IMR-90 (cell line): Measurements from ENCODE around the gene TRDN. TPM values are rescaled to one million over a fixed set of nuclear protein-coding genes. Genes with fewer than 3 reads are reported as not detected.

Experiments used
- ATAC-seq: fragments of 200-7000 bp; cut with Tn5 transposase; 2 replicates; pipeline ENCODE4 v1.9.1; 2020; ENCODE audit warnings: low read depth, mild to moderate bottlenecking, moderate library complexity
- BruUV-seq: library from RNA; stranded (reverse); fragments of 400-500 nt; replicated peaks from 2 replicates; lab custom pipeline; 2021; lab: Mats Ljungman, UMichigan
- CTCF ChIA-PET: fragments of 300-600 bp; formaldehyde crosslinking; extraction: SDS; loops from one replicate; lab custom pipeline; 2021; ENCODE audit warnings: antibody characterized with exemption; lab: Yijun Ruan, JAX
- POLR2A ChIA-PET: fragments of 300-600 bp; sonication (Branson Sonifier 250); formaldehyde crosslinking; loops from one replicate; lab custom pipeline; 2022; ENCODE audit warnings: antibody characterized with exemption; ENCODE audit not compliant: unreplicated experiment; lab: Charles Lee
- DNase-seq: peaks from one replicate; pipeline ENCODE4 v3.0.0; 2013
- H2AFZ ChIP-seq: replicated peaks from 2 replicates; pipeline ENCODE3; 2013; ENCODE audit warnings: low read length, mild to moderate bottlenecking; ENCODE audit not compliant: poor library complexity
- H2AK5ac ChIP-seq: 2 replicates; pipeline ENCODE4 v1.6.1; 2013; ENCODE audit warnings: low read depth, low read length, inconsistent platforms
- H2AK9ac ChIP-seq: replicated peaks from 2 replicates; pipeline ENCODE3; 2013; ENCODE audit warnings: mild to moderate bottlenecking, low read depth, low read length, moderate library complexity; ENCODE audit not compliant: poor library complexity
- H2BK120ac ChIP-seq: 2 replicates; pipeline ENCODE4 v1.6.1; 2013; ENCODE audit warnings: low read depth, low read length, inconsistent platforms
- H2BK15ac ChIP-seq: 3 replicates; pipeline ENCODE4 v1.6.1; 2013; ENCODE audit warnings: low read depth, low read length, inconsistent platforms
- H2BK20ac ChIP-seq: 2 replicates; pipeline ENCODE4 v1.6.1; 2013; ENCODE audit warnings: low read depth, mild to moderate bottlenecking, inconsistent platforms, low read length, moderate library complexity
- H2BK5ac ChIP-seq: 2 replicates; pipeline ENCODE4 v1.6.1; 2013; ENCODE audit warnings: mild to moderate bottlenecking, low read depth, low read length, inconsistent platforms; ENCODE audit not compliant: poor library complexity, severe bottlenecking
- H3K14ac ChIP-seq: replicated peaks from 2 replicates; pipeline ENCODE4 v1.6.1; 2013; ENCODE audit warnings: low read depth, low read length, inconsistent platforms
- H3K18ac ChIP-seq: 2 replicates; pipeline ENCODE4 v1.6.1; 2013; ENCODE audit warnings: low read depth, low read length, control low read depth
- H3K23ac ChIP-seq: 2 replicates; pipeline ENCODE4 v1.6.1; 2013; ENCODE audit warnings: low read depth, low read length, inconsistent platforms
- H3K27ac ChIP-seq: 2 replicates; pipeline ENCODE4 v1.5.1; 2013; ENCODE audit warnings: mild to moderate bottlenecking, control low read depth, low read length; ENCODE audit not compliant: insufficient read depth
- H3K27me3 ChIP-seq: 2 replicates; pipeline ENCODE4 v1.6.1; 2013; ENCODE audit warnings: low read length; ENCODE audit not compliant: control insufficient read depth, insufficient read depth
- H3K36me3 ChIP-seq: 2 replicates; pipeline ENCODE4 v1.6.1; 2013; ENCODE audit warnings: low read length, mixed read lengths; ENCODE audit not compliant: control insufficient read depth, insufficient read depth
- H3K4ac ChIP-seq: 2 replicates; pipeline ENCODE4 v1.6.1; 2013; ENCODE audit warnings: low read depth, low read length, inconsistent platforms
- H3K4me1 ChIP-seq: 2 replicates; pipeline ENCODE4 v1.6.1; 2013; ENCODE audit warnings: low read length, mixed read lengths; ENCODE audit not compliant: control insufficient read depth, insufficient read depth
- H3K4me2 ChIP-seq: 2 replicates; pipeline ENCODE4 v1.6.1; 2013; ENCODE audit warnings: low read depth, mild to moderate bottlenecking, control low read depth, low read length, moderate library complexity
- H3K4me3 ChIP-seq: 2 replicates; pipeline ENCODE4 v1.5.1; 2013; ENCODE audit warnings: low read depth, mild to moderate bottlenecking, control low read depth, low read length, moderate library complexity; ENCODE audit not compliant: insufficient read depth
- H3K56ac ChIP-seq: 2 replicates; pipeline ENCODE4 v1.6.1; 2013; ENCODE audit warnings: low read length, inconsistent platforms; ENCODE audit not compliant: insufficient read depth; ENCODE audit errors: extremely low read depth
- H3K79me1 ChIP-seq, 2 experiments: 2 replicates each; pipeline ENCODE4 v1.6.1; 2013; ENCODE audit warnings: low read length in 2 of 2, inconsistent platforms in 1 of 2, low read depth in 1 of 2
- H3K9ac ChIP-seq: 2 replicates; pipeline ENCODE4 v1.6.1; 2013; ENCODE audit warnings: low read depth, low read length, control low read depth
- H3K9me1 ChIP-seq: 2 replicates; pipeline ENCODE4 v1.6.1; 2013; ENCODE audit warnings: low read length, inconsistent platforms; ENCODE audit not compliant: insufficient read depth
- H3K9me3 ChIP-seq: 2 replicates; pipeline ENCODE4 v1.6.1; 2013; ENCODE audit warnings: low read length; ENCODE audit not compliant: control insufficient read depth, insufficient read depth
- H4K20me1 ChIP-seq: 2 replicates; pipeline ENCODE4 v1.6.1; 2013; ENCODE audit warnings: low read length, inconsistent platforms; ENCODE audit not compliant: insufficient read depth
- H4K5ac ChIP-seq: 2 replicates; pipeline ENCODE4 v1.6.1; 2013; ENCODE audit warnings: mild to moderate bottlenecking, low read depth, low read length, control low read depth
- H4K8ac ChIP-seq, 2 experiments: 2 replicates each; pipeline ENCODE4 v1.6.1; 2013; ENCODE audit warnings: low read depth in 2 of 2, low read length in 2 of 2, control low read depth in 1 of 2, inconsistent platforms in 1 of 2
- H4K91ac ChIP-seq: 2 replicates; pipeline ENCODE4 v1.6.1; 2013; ENCODE audit warnings: low read depth, low read length, inconsistent platforms; ENCODE audit not compliant: insufficient read depth
- CTCF ChIP-seq: conservative IDR thresholded peaks from 2 replicates; pipeline ENCODE4 v1.5.1; 2012; ENCODE audit warnings: mild to moderate bottlenecking, low read depth, low read length, improper control_type of control experiment
- MAZ ChIP-seq: IDR thresholded peaks from 2 replicates; pipeline ENCODE4 v1.6.1; 2012; ENCODE audit warnings: low read depth, mild to moderate bottlenecking, low read length, improper control_type of control experiment, moderate library complexity, borderline replicate concordance
- RFX5 ChIP-seq: IDR thresholded peaks from 2 replicates; pipeline ENCODE4 v1.8.0; 2012; ENCODE audit warnings: low read depth, mild to moderate bottlenecking, low read length, moderate library complexity
- USF2 ChIP-seq: fragments of 150-350 bp; IDR thresholded peaks from 2 replicates; pipeline ENCODE4 v1.6.1; 2017; ENCODE audit warnings: mild to moderate bottlenecking, antibody characterized with exemption, low read length, low read depth
- WGBS, 2 experiments: methylation state at CpG; one replicate each; pipeline versions ENCODE4 v1.1.5 to v1.1.7; 2013; ENCODE audit warnings: missing lambda C conversion rate in 2 of 2; ENCODE audit not compliant: insufficient read length in 1 of 2; ENCODE audit errors: extremely low coverage in 2 of 2; 5-methylcytosine and 5-hydroxymethylcytosine counted together
- dilution Hi-C: fragments of 300-500 bp; cut with HindIII; formaldehyde crosslinking; loops from one replicate; pipeline ENCODE4 v1.14.3; 2018; ENCODE audit warnings: low sequenced_read_pairs; ENCODE audit not compliant: unreplicated experiment
- in situ Hi-C: fragments of 300-500 bp; cut with MboI; formaldehyde crosslinking; loops from 3 replicates; pipeline ENCODE4 v1.14.3; 2019; ENCODE audit warnings: low sequenced_read_pairs, inconsistent platforms, mixed read lengths
- intact Hi-C: fragments of 100-400 bp; cut with micrococcal nuclease; formaldehyde crosslinking; loops from 2 replicates; pipeline ENCODE4 v1.10.0; 2022
- polyA plus RNA-seq, 3 experiments: library from polyadenylated mRNA; depleted of rRNA; stranded (reverse); fragments of >200 nt; gene quantifications; 2 replicates each; pipeline ENCODE4 v1.2.3, GENCODE V29; 2012; ENCODE audit warnings: low replicate concordance in 1 of 3
- total RNA-seq: library from RNA; depleted of rRNA; stranded (reverse); fragments of >200 nt; gene quantifications from 2 replicates; pipeline ENCODE4 v1.2.3, GENCODE V29; 2012

Gene TRDN
- total and polyA plus RNA-seq, 2 of the 4 experiments (the other 2 are of a cell fraction): not detected

GRCh38 chr6:123661105-123661891, 24.5 kb upstream of the TRDN start:
- no CpG with 5 or more reads among the region's 5 CpGs for WGBS, 2 experiments
- CTCF ChIA-PET: no interaction called here
- intact Hi-C loops: no loop called here

More at GRCh38 chr6:123661105-123661891, 24.5 kb upstream of the TRDN start:
- Histone ChIP-seq H3K9ac (no peak overlapping the region), H3K4me2 (no peak overlapping the region), H3K4me3 (no peak overlapping the region), H4K20me1 (no peaks in the 10 kb centered on the region), H2AFZ (no peak overlapping the region), H4K5ac (no peak overlapping the region), H4K8ac (no peak overlapping the region), H3K9me3 (peaks cover 3% of the 10 kb centered on the region), H4K91ac (no peak overlapping the region), H2BK15ac (no peak overlapping the region), H3K4ac (no peak overlapping the region), H2BK20ac (no peak overlapping the region), H3K36me3 (no peaks in the 10 kb centered on the region), H2AK9ac (no peak overlapping the region), H3K4me1 (no peaks in the 10 kb centered on the region), H2BK5ac (no peak overlapping the region), H3K18ac (no peak overlapping the region), H3K9me1 (no peaks in the 10 kb centered on the region), H3K27ac (no peak overlapping the region), H3K14ac (no peak overlapping the region), H2AK5ac (no peak overlapping the region), H3K56ac (no peak overlapping the region), H2BK120ac (no peak overlapping the region), H3K27me3 (no peaks in the 10 kb centered on the region), H3K79me1 (no peaks in the 10 kb centered on the region), H3K23ac (no peak overlapping the region)
- ATAC-seq (no peak), DNase-seq (no peak)
- no TSS peak for BruUV-seq
- TF ChIP-seq CTCF: no peak
- TF ChIP-seq RFX5: no peak
- no peak for TF ChIP-seq MAZ
- TF ChIP-seq USF2: no peak
- POLR2A ChIA-PET: no interaction called here
- in situ Hi-C loops: no loop called here
- dilution Hi-C loops: no loop called here
